SK-N-SH (cell line): Measurements from ENCODE around the gene PLEKHH1.

Source experiments
- CTCF ChIP-seq: fragments of 200-600 bp; sonication (generic); IDR thresholded peaks from 2 replicates; pipeline ENCODE4 v1.6.1; 2017; ENCODE audit warnings: antibody characterized with exemption, mild to moderate bottlenecking, moderate library complexity
- EP300 ChIP-seq, 2 experiments: IDR thresholded peaks; 2 replicates each; pipeline versions ENCODE4 v1.4.0 to v1.6.1; 2012; ENCODE audit warnings: borderline replicate concordance in 1 of 2, low read depth in 1 of 2, low read length in 1 of 2
- EZH2phosphoT487 ChIP-seq: fragments of 200-600 bp; sonication (generic); IDR thresholded peaks from 2 replicates; pipeline ENCODE4 v1.6.1; 2017; ENCODE audit warnings: low read depth, mixed run types, mild to moderate bottlenecking, antibody characterized with exemption, moderate library complexity, borderline replicate concordance
- FOXJ3 ChIP-seq: sonication (generic); formaldehyde crosslinking; IDR thresholded peaks from 2 replicates; pipeline ENCODE4 v1.5.1; 2020; ENCODE audit warnings: mild to moderate bottlenecking, missing genetic modification reagents
- POLR2AphosphoS5 ChIP-seq: IDR thresholded peaks from 2 replicates; pipeline ENCODE4 v1.6.1; 2012; ENCODE audit warnings: low read depth, low read length
- REST ChIP-seq: IDR thresholded peaks from 2 replicates; pipeline ENCODE4 v1.6.1; 2012; ENCODE audit warnings: mild to moderate bottlenecking, low read depth, low read length, moderate library complexity
- SMC3 ChIP-seq: IDR thresholded peaks from 2 replicates; pipeline ENCODE4 v1.6.1; 2012; ENCODE audit warnings: low read depth, low read length, improper control_type of control experiment
- TCF12 ChIP-seq: IDR thresholded peaks from 2 replicates; pipeline ENCODE4 v1.4.0; 2012
- YY1 ChIP-seq: IDR thresholded peaks from 2 replicates; pipeline ENCODE4 v1.4.0; 2012; ENCODE audit warnings: low read depth, mild to moderate bottlenecking

- TF ChIP-seq REST (no peak), CTCF (no peak), POLR2AphosphoS5 (no peak), EP300 (IDR thresholded peaks at IDR 0.05; ENCODE audit: borderline replicate concordance in 1 of 2, low read depth in 1 of 2, low read length in 1 of 2) (no peak), FOXJ3 (CRISPR knock-in tag) (no peak), YY1 (no peak), EZH2phosphoT487 (no peak), TCF12 (no peak), SMC3 (no peak)
These were observed 488 bp upstream of the PLEKHH1 start for GRCh38 chr14:67532606-67532997.
